Bronchial epithelial cell (primary cell): ENCODE results near the gene MED25. TPM values are rescaled to one million over a fixed set of nuclear protein-coding genes. Genes with fewer than 3 reads are reported as not detected.

Experiments used
- DNase-seq: peaks from one replicate; pipeline ENCODE4 v3.0.0-alpha.2; 2010; ENCODE audit warnings: low read depth
- FAIRE-seq: peaks from 2 replicates; lab custom pipeline; 2011; peaks lifted over from hg19 to GRCh38; lab: Jason Lieb, UNC
- H3K27me3 ChIP-seq: 2 replicates; pipeline ENCODE4 v1.5.1; 2011; ENCODE audit warnings: low read length; ENCODE audit not compliant: control insufficient read depth, insufficient read depth
- H3K36me3 ChIP-seq: 2 replicates; pipeline ENCODE4 v1.5.1; 2011; ENCODE audit warnings: low read length; ENCODE audit not compliant: control insufficient read depth, insufficient read depth
- H3K4me3 ChIP-seq: 2 replicates; pipeline ENCODE4 v1.5.1; 2011; ENCODE audit warnings: mild to moderate bottlenecking, low read depth, low read length, control low read depth
- total RNA-seq: library from RNA; depleted of rRNA; stranded (reverse); fragments of >200 nt; gene quantifications from 2 replicates; pipeline ENCODE4 v1.2.1, GENCODE V29; 2014
- TF ChIP-seq, protein P1 (sequence below): IDR thresholded peaks from 2 replicates; pipeline ENCODE4 v1.5.1; 2011; ENCODE audit warnings: mild to moderate bottlenecking, moderate library complexity, low read length, control low read depth, inconsistent platforms; ENCODE audit not compliant: insufficient read depth, severe bottlenecking

Gene MED25
- total RNA-seq, 1 donor from 2014 or later = 8.2 TPM

DNA sequence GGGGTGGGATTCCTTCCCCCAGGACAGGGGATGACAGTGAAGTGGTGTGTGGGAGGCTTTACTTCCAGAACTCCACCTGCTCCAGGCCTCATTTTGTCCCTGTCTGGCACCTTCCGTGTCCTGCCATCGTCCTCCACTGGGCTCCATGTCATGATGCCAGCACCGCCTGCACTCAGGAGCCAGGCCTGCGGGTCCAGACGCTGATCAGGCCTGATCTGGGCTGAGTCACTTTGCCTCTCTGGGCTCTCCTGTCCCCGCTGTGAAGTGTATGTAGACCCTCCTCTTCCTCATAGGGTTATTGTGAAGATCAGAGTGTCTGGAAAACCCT is 14.6 kb upstream of the MED25 start:
- peaks cover 26% of the 10 kb centered on the region for H3K36me3 ChIP-seq
- H3K4me3 ChIP-seq = no peak overlapping the region
- TF ChIP-seq, protein P1, sequence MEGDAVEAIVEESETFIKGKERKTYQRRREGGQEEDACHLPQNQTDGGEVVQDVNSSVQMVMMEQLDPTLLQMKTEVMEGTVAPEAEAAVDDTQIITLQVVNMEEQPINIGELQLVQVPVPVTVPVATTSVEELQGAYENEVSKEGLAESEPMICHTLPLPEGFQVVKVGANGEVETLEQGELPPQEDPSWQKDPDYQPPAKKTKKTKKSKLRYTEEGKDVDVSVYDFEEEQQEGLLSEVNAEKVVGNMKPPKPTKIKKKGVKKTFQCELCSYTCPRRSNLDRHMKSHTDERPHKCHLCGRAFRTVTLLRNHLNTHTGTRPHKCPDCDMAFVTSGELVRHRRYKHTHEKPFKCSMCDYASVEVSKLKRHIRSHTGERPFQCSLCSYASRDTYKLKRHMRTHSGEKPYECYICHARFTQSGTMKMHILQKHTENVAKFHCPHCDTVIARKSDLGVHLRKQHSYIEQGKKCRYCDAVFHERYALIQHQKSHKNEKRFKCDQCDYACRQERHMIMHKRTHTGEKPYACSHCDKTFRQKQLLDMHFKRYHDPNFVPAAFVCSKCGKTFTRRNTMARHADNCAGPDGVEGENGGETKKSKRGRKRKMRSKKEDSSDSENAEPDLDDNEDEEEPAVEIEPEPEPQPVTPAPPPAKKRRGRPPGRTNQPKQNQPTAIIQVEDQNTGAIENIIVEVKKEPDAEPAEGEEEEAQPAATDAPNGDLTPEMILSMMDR = no peak
- FAIRE-seq = peak; percentile 66
- no peak for DNase-seq
- no peaks in the 10 kb centered on the region for H3K27me3 ChIP-seq

DNA sequence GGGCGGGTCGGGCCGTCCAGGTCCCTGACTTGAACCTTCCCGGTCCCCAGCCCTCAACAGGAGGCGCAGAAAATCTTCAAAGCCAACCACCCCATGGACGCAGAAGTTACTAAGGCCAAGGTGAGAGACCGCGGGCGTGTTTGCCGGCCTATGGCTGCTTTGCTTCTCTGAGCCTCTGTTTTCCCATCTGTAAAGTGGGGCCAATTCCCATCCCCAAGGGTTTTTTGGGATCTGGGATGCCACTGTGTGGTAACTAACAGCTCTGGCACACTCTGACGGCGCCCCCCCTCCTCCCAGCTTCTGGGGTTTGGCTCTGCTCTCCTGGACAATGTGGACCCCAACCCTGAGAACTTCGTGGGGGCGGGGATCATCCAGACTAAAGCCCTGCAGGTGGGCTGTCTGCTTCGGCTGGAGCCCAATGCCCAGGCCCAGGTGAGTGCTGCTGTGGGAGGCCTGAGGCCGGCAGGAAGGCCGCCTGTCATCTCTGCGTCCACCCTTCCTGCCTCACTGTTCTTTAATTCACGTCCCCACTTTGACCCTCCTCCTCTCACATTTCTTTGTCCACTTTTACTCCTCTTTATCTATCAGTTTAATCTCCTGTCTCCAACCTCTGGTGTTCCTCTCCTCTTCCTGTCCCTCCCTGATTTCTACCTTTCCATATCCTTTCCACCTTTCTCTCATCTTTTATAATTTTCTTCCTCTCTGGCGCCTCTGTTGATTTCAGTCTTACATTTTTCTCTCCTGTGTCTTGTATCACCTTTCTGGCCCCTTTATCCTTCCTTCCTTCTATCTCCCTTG is 12.1 kb upstream of the MED25 start:
- no peaks in the 10 kb centered on the region for H3K27me3 ChIP-seq
- no peak overlapping the region for H3K4me3 ChIP-seq
- TF ChIP-seq, protein P1 = no peak
- FAIRE-seq (no peak), DNase-seq (no peak)
- H3K36me3 ChIP-seq = peaks cover 15% of the 10 kb centered on the region

DNA sequence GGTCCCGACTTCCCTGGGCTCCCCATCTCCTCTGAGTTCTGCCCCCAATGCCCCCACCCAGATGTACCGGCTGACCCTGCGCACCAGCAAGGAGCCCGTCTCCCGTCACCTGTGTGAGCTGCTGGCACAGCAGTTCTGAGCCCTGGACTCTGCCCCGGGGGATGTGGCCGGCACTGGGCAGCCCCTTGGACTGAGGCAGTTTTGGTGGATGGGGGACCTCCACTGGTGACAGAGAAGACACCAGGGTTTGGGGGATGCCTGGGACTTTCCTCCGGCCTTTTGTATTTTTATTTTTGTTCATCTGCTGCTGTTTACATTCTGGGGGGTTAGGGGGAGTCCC is 11.5 kb upstream of the MED25 start:
- Histone ChIP-seq H3K27me3 (no peaks in the 10 kb centered on the region), H3K36me3 (peaks cover 12% of the 10 kb centered on the region), H3K4me3 (no peak overlapping the region)
- TF ChIP-seq, protein P1 = no peak
- DNase-seq (no peak), FAIRE-seq (no peak)

DNA sequence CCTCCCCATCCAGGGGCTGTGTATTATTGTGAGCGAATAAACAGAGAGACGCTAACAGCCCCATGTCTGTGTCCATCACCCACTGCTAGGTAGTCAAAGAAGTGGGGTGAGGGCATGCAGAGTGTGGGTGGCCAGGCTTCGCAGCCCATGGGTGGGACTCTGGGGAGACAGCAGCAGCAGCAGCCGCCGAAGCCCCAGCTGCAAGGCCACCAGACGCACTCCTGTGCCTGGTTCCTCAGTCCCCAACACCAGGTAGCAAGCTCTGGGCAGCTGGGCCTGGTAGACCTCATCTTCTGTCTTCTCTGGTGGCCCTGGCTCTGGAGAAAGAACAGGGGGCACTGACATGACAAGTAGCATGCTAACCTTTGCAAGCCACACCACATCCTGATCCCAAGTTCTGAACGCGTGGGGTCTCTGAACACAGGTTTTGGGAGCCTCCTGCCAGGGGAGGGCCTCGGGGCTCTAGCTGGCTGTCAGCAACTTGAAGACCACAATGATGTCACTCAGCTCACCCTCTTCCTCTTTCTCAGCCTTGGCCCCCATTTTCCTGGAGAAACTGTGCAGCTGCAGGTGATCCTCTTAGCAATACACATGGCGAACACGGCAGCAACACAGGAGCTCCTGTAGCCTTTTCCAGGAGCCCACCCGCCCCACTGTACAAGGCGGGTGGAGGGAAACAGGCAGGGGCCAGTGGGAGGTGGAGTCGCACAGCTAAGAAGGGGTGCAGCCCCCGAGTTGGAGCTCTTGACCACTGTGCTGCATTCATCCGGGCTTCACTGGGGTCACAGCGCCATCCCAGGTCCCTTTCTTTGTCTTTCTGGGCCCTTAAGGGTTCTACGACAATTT is 10.8 kb upstream of the MED25 start:
- Histone ChIP-seq H3K27me3 (no peaks in the 10 kb centered on the region), H3K4me3 (no peak overlapping the region), H3K36me3 (peaks cover 12% of the 10 kb centered on the region)
- DNase-seq (no peak), FAIRE-seq (no peak)
- TF ChIP-seq, protein P1 = no peak

DNA sequence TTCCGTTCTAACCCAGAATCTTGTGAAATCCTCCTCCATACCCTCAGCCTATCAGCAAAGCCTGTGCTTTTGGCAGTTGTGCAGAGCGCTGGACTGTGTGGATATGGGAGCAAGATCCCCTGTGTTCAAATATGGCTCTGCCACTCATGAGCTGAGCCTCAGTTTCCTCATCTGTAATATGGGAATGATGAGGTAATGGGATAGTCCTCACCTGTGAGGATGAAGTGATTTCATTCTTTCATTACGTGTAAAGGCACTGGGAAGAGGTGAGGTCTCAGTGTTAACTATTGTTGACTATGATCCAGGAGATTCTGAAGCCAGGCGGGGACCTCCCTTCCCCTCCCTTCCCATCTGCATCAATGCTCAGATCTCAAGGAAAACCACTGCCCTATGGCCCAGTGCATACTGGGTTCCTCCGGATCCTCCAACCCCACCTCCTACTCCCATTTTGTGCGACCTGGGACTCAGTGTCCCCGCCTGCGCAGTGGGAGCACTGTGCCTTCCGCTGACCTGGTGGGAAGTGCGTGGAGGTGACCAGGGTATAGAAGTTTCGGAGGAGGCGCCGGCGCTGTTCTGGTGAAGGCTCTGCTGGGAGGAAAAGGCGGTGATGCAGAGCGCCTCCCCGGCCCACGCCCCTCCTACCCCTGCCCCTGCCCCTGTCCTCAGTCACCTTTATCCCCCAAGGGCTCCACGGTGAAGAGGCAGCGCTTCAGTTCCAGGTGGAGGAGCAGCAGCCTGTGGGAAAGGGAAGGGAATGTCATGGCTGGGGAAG is 10.0 kb upstream of the MED25 start:
- peaks cover 9% of the 10 kb centered on the region for H3K36me3 ChIP-seq
- TF ChIP-seq, protein P1 = no peak
- H3K27me3 ChIP-seq = no peaks in the 10 kb centered on the region
- FAIRE-seq (peak; percentile 66), DNase-seq (no peak)
- H3K4me3 ChIP-seq = no peak overlapping the region
